Measurements from ENCODE around the gene CAMLG. TPM values are rescaled to one million over a fixed set of nuclear protein-coding genes. Genes with fewer than 3 reads are reported as not detected.
A peak's percentile ranks its signal among the peaks of the same experiment; 100 is the strongest.

Gene CAMLG
- total and polyA plus RNA-seq, 2 of the 13 experiments (the other 11 are each of a cell fraction or from before 2014, with no cell fraction given), result 14.2 to 19.8 TPM

DNA sequence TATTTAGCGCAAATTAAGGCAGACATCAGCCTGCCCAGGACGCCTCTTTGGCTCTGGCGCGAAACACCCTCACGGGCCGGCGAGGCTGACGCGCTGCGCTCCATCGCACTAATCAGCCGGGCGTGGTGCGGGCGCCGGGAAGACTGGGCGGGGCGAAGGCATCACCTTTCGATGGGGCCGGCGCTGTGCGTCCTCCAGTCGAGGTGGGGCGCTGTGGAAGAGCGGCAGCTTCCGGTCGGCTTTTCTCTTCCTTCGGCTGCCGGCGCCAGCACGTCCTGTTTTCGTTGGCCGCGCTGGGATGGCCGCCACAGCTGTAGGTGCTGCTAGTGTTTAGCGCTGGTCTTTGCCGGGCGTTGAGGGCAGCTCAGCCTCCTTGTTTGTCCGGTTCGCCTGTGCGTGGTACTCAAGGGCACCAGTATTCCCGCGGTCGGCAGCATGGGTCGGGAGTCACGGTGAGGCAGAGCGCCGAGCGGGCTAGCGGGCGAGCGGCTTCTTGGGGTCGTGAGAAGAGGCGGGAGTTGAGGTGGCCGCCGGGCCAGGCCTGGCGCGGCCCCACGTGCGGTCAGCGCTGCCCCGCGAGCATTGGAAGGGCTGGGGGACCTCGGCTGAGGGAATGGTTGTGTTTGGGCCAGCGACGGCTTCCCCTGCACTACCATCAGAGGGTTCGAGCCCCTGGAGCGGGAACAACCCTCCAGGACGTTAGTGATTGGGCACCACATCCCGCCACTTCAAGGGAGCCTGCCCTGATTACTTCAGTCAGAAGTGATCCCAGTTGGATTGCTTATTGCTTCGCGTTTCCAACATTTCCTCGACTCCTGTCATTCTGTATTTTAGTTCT lies 20.4 kb downstream of the CAMLG start, which contains the start of gene DDX46 (continued):
- TF ChIP-seq PATZ1 (CRISPR knock-in tag; IDR thresholded peaks at IDR 0.05), result peak; percentile 33; the same call in 1 of the 2 replicates
- TF ChIP-seq AKAP8 (CRISPR knock-in tag; IDR thresholded peaks at IDR 0.05), result no peak
- TF ChIP-seq RFX1 (IDR thresholded peaks at IDR 0.05), result no peak
- peak; percentile 29; the same call in 1 of the 2 replicates for TF ChIP-seq MNT (IDR thresholded peaks at IDR 0.05)
- TF ChIP-seq, protein P1, sequence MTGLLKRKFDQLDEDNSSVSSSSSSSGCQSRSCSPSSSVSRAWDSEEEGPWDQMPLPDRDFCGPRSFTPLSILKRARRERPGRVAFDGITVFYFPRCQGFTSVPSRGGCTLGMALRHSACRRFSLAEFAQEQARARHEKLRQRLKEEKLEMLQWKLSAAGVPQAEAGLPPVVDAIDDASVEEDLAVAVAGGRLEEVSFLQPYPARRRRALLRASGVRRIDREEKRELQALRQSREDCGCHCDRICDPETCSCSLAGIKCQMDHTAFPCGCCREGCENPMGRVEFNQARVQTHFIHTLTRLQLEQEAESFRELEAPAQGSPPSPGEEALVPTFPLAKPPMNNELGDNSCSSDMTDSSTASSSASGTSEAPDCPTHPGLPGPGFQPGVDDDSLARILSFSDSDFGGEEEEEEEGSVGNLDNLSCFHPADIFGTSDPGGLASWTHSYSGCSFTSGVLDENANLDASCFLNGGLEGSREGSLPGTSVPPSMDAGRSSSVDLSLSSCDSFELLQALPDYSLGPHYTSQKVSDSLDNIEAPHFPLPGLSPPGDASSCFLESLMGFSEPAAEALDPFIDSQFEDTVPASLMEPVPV (CRISPR knock-in tag; IDR thresholded peaks at IDR 0.05), result peak; percentile 76; the same call in 1 of the 2 replicates
- no peak; the same call in 1 of the 2 replicates for TF ChIP-seq MLX (CRISPR knock-in tag; IDR thresholded peaks at IDR 0.05)
- TF ChIP-seq ZNF607 (CRISPR knock-in tag; IDR thresholded peaks at IDR 0.05; ENCODE audit: borderline replicate concordance), result peak; percentile 90
- TF ChIP-seq CHD2 (IDR thresholded peaks at IDR 0.05; ENCODE audit: low read depth, low read length), result no peak
- TF ChIP-seq SATB2 (CRISPR knock-in tag; IDR thresholded peaks at IDR 0.05), result 0 out of 2 replicates have a peak, but pooled peaks have one; percentile 24
- TF ChIP-seq, protein P2, sequence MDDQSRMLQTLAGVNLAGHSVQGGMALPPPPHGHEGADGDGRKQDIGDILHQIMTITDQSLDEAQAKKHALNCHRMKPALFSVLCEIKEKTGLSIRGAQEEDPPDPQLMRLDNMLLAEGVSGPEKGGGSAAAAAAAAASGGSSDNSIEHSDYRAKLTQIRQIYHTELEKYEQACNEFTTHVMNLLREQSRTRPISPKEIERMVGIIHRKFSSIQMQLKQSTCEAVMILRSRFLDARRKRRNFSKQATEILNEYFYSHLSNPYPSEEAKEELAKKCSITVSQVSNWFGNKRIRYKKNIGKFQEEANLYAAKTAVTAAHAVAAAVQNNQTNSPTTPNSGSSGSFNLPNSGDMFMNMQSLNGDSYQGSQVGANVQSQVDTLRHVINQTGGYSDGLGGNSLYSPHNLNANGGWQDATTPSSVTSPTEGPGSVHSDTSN (CRISPR knock-in tag; IDR thresholded peaks at IDR 0.05; ENCODE audit: borderline replicate concordance), result no peak
- peak; percentile 97 for TF ChIP-seq DMAP1 (CRISPR knock-in tag; IDR thresholded peaks at IDR 0.05)
- TF ChIP-seq FOXK2 (IDR thresholded peaks at IDR 0.05), result peak; percentile 56; the same call in 1 of the 2 replicates
- TF ChIP-seq, protein P3, sequence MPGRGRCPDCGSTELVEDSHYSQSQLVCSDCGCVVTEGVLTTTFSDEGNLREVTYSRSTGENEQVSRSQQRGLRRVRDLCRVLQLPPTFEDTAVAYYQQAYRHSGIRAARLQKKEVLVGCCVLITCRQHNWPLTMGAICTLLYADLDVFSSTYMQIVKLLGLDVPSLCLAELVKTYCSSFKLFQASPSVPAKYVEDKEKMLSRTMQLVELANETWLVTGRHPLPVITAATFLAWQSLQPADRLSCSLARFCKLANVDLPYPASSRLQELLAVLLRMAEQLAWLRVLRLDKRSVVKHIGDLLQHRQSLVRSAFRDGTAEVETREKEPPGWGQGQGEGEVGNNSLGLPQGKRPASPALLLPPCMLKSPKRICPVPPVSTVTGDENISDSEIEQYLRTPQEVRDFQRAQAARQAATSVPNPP (CRISPR knock-in tag; IDR thresholded peaks at IDR 0.05), result peak; percentile 54; the same call in 1 of the 2 replicates
- no peak for TF ChIP-seq CHD4 (IDR thresholded peaks at IDR 0.05; ENCODE audit: borderline replicate concordance, low read length)
- peak; percentile 29; the same call in 1 of the 2 replicates for TF ChIP-seq CEBPG (CRISPR knock-in tag; IDR thresholded peaks at IDR 0.05)
- no peak; the same call in 1 of the 2 replicates for TF ChIP-seq ZNF75D (CRISPR knock-in tag; IDR thresholded peaks at IDR 0.05; ENCODE audit: borderline replicate concordance)
- peak; percentile 25; the same call in 1 of the 2 replicates for TF ChIP-seq NR1H2 (CRISPR knock-in tag; IDR thresholded peaks at IDR 0.05; ENCODE audit: borderline replicate concordance, low read depth)
